HG03103 (cell line): ENCODE data around the gene SURF1.
A peak's percentile ranks its signal among the peaks of the same experiment; 100 is the strongest.
"Not testable (repeated sequence)": the region's sequence is repeated elsewhere in the genome, so short reads cannot be mapped to it uniquely, and the experiment has no call there.

Experiments
- ATAC-seq: cut with Tn5 transposase; IDR thresholded peaks from one replicate; pipeline ENCODE4 v1.9.1; 2021; ENCODE audit warnings: low read depth; ENCODE audit not compliant: unreplicated experiment

Gene SURF1, protein sequence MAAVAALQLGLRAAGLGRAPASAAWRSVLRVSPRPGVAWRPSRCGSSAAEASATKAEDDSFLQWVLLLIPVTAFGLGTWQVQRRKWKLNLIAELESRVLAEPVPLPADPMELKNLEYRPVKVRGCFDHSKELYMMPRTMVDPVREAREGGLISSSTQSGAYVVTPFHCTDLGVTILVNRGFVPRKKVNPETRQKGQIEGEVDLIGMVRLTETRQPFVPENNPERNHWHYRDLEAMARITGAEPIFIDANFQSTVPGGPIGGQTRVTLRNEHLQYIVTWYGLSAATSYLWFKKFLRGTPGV

GRCh38 chr9:133356391-133357091, at the start of gene SURF1, which contains the start of gene SURF2:
TSS of gene SURF1 (minus strand) at chr9:133356487. CDS start at chr9:133356453, 34 bp downstream.
TSS of gene SURF2 (plus strand) at chr9:133356550. CDS start at chr9:133356593, 43 bp downstream.
- ATAC-seq, result peak; percentile 67

GRCh38 chr9:133405508-133406438, 49.5 kb upstream of the SURF1 start:
- no peak for ATAC-seq

DNA sequence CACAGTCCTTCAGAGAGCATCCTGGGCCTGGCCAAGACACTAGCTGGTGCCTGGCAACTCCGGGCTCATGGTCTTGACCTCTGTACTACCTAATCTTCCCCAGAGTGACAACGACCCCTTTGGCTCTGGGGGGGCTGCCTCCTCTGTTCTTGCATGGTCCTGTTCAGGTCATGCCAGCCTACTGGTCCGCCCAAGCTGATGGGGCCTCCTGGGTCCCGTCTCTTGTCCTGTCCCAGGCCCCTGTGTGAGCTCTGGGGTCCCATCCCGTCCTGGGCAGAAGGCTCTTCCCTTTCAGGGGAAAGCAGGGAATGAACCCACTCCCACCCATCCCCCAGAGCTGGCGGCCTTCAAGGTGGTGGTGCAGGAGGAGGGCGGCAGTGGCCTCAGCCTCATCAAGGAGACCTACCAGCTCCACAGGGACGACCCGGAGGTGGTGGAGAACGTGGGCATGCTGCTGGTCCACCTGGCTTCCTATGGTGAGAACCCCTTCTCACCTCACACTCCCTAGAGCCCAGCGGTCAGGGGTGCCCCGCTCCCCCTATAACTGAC, 48.2 kb upstream of the SURF1 start:
- no peak for ATAC-seq

DNA sequence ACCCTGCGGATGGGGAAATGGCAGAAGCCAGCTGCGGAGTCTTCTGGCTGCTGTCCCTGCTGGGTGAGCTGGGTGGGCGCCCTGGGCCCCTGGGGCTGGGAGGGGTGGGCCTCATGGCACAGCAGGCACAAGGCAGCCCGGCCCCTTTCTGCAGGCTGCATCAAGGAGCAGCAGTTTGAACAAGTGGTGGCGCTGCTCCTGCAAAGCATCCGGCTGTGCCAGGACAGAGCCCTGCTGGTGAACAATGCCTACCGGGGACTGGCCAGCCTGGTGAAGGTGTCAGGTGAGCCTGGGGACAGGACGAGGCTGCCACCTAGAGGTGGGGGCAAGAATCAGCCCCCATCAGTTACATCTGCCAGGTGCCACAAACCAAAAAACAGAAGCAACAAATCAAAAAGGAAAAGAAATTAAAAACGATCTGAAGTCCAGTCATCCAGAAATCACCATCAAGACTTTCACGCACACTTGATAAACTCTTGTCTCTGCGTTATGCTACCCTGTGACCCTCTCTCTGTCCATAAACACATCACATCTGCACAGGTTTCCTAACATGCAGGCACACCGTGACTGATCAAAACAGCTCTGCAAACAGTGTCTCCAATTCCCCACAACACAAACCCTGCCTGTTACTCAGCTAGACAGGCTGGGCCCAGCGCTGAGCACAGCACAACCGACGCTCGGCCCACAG, 47.6 kb upstream of the SURF1 start:
- ATAC-seq, result no peak

- no peak for ATAC-seq
These were observed 46.4 kb upstream of the SURF1 start for GRCh38 chr9:133402689-133403088.

DNA sequence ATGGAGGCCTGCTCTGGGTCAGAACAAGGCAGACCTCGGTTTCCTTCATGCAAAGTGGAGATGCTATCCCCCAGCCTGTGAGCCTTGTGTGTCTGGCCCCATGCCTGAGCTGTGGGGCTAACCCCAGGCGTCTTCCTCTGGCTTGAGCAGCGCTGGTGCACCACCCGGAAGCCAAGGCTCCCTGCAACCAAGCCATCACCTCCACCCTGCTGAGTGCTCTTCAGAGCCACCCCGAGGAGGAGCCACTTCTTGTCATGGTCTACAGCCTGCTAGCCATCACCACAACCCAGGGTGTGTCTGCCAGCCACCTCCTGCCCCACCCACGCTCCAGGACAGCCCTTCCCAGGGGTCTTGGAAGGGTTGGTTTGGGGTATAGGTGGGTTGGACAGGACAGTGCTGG, 45.3 kb upstream of the SURF1 start:
- no peak for ATAC-seq

DNA sequence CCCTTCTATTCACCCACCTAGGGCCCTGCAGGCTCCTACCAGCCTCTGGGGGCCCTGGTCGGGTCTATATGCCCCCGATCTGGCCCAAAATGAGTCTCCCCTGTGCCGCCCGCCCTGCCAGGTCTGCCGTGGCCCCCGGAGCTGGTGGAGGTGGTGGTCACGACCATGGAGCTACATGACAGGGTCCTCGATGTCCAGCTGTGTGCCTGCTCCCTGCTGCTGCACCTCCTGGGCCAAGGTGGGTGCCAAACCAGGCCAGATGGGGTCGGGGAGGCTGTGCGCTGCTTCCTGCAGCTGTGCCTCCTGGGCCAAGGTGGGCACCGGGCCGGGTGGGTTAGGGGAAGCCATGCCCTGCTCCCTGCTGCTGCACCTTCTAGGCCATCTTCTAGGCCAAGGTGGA, 44.0 kb upstream of the SURF1 start:
- no peak for ATAC-seq

- no peak for ATAC-seq
These were observed 41.6 kb upstream of the SURF1 start for GRCh38 chr9:133397895-133398294.

- ATAC-seq, result no peak
These were observed 41.1 kb upstream of the SURF1 start for GRCh38 chr9:133397370-133397769.

- ATAC-seq, result no peak
These were observed 40.7 kb upstream of the SURF1 start for GRCh38 chr9:133396952-133397351.

DNA sequence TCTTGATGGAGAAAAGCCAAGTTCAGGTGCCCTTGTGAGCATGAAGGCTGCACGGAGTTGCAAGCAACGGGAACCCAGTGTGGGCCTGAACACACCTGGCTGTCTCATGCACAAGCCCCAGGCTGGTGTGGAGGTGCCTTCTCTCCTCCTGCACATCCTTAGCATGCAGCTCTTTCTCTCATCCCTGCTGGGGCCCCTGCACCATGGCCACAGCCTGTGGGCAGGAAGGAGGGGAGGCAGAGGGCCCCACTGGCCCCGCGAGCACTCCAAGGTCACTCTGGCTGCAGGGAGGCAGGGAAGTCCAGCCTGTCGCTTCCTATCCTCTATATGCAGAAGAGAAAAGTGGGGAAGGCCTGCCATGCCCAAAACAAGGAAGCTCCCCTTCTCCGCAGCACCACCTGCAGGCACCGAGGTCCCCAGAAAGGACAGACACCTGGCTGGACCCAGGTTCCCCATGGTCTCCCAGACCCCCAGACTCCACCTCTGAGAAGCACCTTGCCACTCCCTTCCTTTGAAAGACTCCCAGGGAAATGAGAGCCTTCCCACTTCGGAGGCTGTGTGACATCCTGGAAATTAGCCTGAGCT, 38.5 kb upstream of the SURF1 start:
- ATAC-seq, result no peak

- no peak for ATAC-seq
These were observed 37.1 kb upstream of the SURF1 start for GRCh38 chr9:133393399-133393798.

- not testable (repeated sequence) for ATAC-seq
These were observed 36.0 kb upstream of the SURF1 start for GRCh38 chr9:133392308-133392707.

- ATAC-seq, result not testable (repeated sequence)
These were observed 35.2 kb upstream of the SURF1 start for GRCh38 chr9:133391449-133391848.

DNA sequence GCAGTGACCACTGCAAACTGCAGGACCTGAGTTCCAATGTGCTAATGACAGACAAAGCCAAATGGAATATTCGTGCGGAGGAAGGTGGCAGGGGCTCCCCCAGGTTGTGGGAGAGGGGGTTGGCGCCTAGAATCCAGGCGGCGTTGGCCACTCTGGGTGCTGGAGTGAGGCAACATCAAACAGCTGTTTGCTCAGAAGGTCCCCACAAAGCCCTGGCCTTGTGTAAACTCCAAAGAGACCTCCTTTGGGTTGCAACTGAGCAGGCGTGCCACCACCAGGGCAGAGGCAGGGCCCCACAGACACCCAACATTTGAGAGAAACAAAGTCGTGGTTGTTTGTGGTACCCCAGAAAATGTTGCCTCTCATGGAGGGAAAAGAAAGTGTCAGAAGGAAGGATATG, 34.4 kb upstream of the SURF1 start:
- no peak for ATAC-seq

DNA sequence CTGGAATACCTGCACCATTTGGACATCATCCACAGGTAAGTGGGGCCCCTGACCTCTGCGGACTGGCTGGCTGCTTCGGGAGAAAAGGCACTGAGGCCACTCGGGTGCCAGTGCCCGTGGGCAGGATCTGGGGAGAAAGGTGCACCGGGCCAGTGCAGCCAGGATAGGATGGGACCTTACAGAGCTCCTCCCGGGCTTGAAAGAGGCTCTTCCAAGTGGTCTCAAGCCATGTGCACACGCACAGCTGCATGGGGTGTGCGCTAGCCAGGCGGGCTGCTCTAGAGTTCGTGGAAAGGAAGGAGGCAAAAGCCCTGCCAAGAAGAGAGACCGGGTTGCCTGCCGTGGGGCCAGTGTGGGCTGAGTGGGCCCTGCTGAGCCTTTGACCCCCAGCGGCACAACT, 33.3 kb upstream of the SURF1 start:
- no peak for ATAC-seq

DNA sequence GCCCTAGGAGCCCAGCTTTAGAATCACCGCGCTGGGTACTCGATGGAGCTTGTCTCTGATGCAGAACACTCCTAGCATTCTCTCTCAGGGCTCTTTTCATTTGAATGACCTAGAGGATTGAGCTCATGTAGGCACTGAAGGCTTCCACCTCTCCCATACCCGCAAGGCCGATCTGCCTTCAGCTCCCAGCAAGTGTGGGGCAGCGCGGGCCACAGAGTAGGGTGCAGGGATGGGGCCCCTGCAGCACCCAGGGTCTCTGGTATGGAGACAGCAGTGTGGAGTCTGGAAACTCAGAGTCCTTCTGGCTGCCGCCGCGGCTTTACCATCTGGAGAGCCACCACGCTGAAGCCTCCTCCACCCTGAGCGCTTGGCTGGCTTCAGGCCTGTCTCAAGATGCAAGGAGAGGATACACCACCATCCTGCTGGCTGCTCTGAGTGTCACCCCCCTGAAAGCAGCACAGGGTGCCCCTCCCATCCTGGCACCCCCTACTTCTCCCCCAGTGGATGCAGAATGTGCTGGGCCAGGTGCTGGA, 32.8 kb upstream of the SURF1 start:
- no peak for ATAC-seq

- ATAC-seq, result no peak
These were observed 31.4 kb upstream of the SURF1 start for GRCh38 chr9:133387680-133388079.

- no peak for ATAC-seq
These were observed 30.1 kb upstream of the SURF1 start for GRCh38 chr9:133386338-133386737.

- ATAC-seq, result no peak
These were observed 29.2 kb upstream of the SURF1 start for GRCh38 chr9:133385452-133385851.
